PC-3 (cell line): Measurements from ENCODE around the gene SCN9A. TPM values are rescaled to one million over a fixed set of nuclear protein-coding genes. Genes with fewer than 3 reads are reported as not detected.

Source experiments
- ATAC-seq: fragments of 200-7000 bp; cut with Tn5 transposase; 2 replicates; pipeline ENCODE4 v1.9.1; 2020; ENCODE audit warnings: mild to moderate bottlenecking, moderate library complexity
- BruUV-seq: library from RNA; stranded (reverse); fragments of 400-500 nt; replicated peaks from 2 replicates; lab custom pipeline; 2021; lab: Mats Ljungman, UMichigan
- CTCF ChIA-PET: fragments of 300-600 bp; sonication (Branson Sonifier 250); formaldehyde crosslinking; loops from one replicate; lab custom pipeline; 2022; ENCODE audit warnings: antibody characterized with exemption; lab: Charles Lee
- POLR2A ChIA-PET: fragments of 300-600 bp; sonication (Branson Sonifier 250); formaldehyde crosslinking; loops from one replicate; lab custom pipeline; 2022; ENCODE audit warnings: antibody characterized with exemption; ENCODE audit not compliant: unreplicated experiment; lab: Charles Lee
- DNase-seq: peaks from one replicate; pipeline ENCODE4 v3.0.0-alpha.2; 2015
- H2AFZ ChIP-seq: fragments of 300-600 bp; sonication (generic); 2 replicates; pipeline ENCODE4 v1.6.0; 2016; ENCODE audit warnings: antibody characterized with exemption, low read length
- H3F3A ChIP-seq: fragments of 300-600 bp; sonication (generic); one replicate; pipeline ENCODE4 v1.6.0; 2017; ENCODE audit warnings: antibody characterized with exemption, low read length, control low read depth, mild to moderate bottlenecking; ENCODE audit not compliant: unreplicated experiment
- H3K27ac ChIP-seq: fragments of 300-600 bp; sonication (generic); 2 replicates; pipeline ENCODE4 v1.5.1; 2016; ENCODE audit warnings: mild to moderate bottlenecking, low read length
- H3K27me3 ChIP-seq: fragments of 300-600 bp; sonication (generic); 2 replicates; pipeline ENCODE4 v1.6.1; 2016; ENCODE audit warnings: low read length, mixed read lengths
- H3K36me3 ChIP-seq: fragments of 300-600 bp; sonication (generic); 2 replicates; pipeline ENCODE4 v1.6.1; 2016; ENCODE audit warnings: low read depth, mixed run types, low read length, mixed read lengths
- H3K4me1 ChIP-seq: fragments of 300-600 bp; sonication (generic); 2 replicates; pipeline ENCODE4 v1.5.1; 2016; ENCODE audit warnings: low read length; ENCODE audit not compliant: insufficient read depth
- H3K4me2 ChIP-seq: fragments of 300-600 bp; sonication (generic); 2 replicates; pipeline ENCODE4 v1.6.0; 2016; ENCODE audit warnings: low read length
- H3K4me3 ChIP-seq: fragments of 300-600 bp; sonication (generic); 2 replicates; pipeline ENCODE4 v1.5.1; 2016; ENCODE audit warnings: mild to moderate bottlenecking, low read length, mixed read lengths
- H3K79me2 ChIP-seq: fragments of 300-600 bp; sonication (generic); 2 replicates; pipeline ENCODE4 v1.6.1; 2017; ENCODE audit warnings: low read length, mixed read lengths
- H3K9ac ChIP-seq: fragments of 300-600 bp; sonication (generic); 2 replicates; pipeline ENCODE4 v1.6.0; 2016; ENCODE audit warnings: mild to moderate bottlenecking, low read length
- H3K9me2 ChIP-seq: fragments of 300-600 bp; sonication (generic); replicated peaks from 2 replicates; pipeline ENCODE4 v1.6.1; 2016; ENCODE audit warnings: mixed run types, low read length, mixed read lengths
- H3K9me3 ChIP-seq: fragments of 300-600 bp; sonication (generic); 2 replicates; pipeline ENCODE4 v1.6.1; 2016; ENCODE audit warnings: low read length, mixed read lengths
- H4K20me1 ChIP-seq: fragments of 300-600 bp; sonication (generic); 2 replicates; pipeline ENCODE4 v1.6.1; 2016; ENCODE audit warnings: low read length, mixed read lengths
- EZH2 ChIP-seq: fragments of 300-600 bp; sonication (generic); IDR thresholded peaks from one replicate; pipeline ENCODE4 v1.6.1; 2017; ENCODE audit warnings: antibody characterized with exemption, mild to moderate bottlenecking, low read length; ENCODE audit not compliant: unreplicated experiment
- EZH2phosphoT487 ChIP-seq: fragments of 300-600 bp; sonication (generic); IDR thresholded peaks from 2 replicates; pipeline ENCODE4 v1.6.1; 2018; ENCODE audit warnings: mild to moderate bottlenecking, antibody characterized with exemption, low read length, borderline replicate concordance
- intact Hi-C: fragments of 100-400 bp; cut with micrococcal nuclease; formaldehyde crosslinking; loops from 2 replicates; pipeline ENCODE4 v1.9.0; 2023
- total RNA-seq: library from RNA; depleted of rRNA; stranded (reverse); fragments of >200 nt; gene quantifications from 2 replicates; pipeline ENCODE4 v1.2.3, GENCODE V29; 2014
- TF ChIP-seq, protein P1 (sequence below): fragments of 300-600 bp; sonication (generic); conservative IDR thresholded peaks from 2 replicates; pipeline ENCODE4 v1.5.1; 2017; ENCODE audit warnings: antibody characterized with exemption, low read depth, mild to moderate bottlenecking, low read length

Gene SCN9A
- total RNA-seq, 1 experiment from 2014 or later, result 7.0 TPM

DNA sequence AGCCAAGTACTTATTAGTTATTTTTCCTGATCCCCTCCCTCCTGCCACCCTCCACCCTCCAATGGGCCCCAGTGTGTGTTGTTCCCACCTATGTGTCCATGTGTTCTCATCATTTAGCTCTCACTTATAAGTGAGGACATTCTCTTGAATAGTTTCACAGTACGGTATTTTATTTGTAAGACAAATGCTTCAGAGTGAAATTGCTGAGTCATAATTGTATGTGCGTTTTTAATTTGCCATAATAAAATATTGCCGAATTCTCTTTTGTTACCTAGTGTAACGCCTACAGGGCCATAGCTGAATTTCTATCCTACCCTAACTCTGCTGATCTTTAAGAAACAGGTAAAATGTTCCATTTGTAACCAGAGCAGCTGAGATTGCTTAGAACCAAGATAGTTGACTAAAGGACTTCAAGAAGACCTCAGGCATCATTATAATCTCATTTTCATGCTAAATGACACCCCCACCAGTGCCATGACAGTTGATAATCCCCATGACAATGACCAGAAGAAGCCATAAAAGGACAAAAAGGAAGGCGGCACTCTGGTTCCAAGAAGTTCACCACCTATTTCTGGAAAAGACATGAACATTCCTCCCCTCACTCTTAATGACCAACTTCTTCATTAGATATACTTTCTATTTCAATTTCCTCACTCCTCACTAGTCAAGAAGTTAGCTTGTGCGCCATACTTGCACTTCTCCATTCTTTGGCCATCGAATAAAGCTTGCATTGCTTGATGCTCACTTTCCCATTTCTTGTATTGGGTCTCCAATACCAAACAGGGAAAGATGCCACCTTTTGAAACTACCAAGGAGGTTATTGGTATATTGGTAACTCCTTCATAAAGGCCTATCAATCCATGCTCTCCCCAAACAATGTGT, 18.4 kb downstream of the SCN9A start:
- H3K27ac ChIP-seq, result no peak overlapping the region
- intact Hi-C loops, result no loop called here
- TF ChIP-seq EZH2phosphoT487 (no peak), EZH2 (no peak)
- TF ChIP-seq, protein P1, sequence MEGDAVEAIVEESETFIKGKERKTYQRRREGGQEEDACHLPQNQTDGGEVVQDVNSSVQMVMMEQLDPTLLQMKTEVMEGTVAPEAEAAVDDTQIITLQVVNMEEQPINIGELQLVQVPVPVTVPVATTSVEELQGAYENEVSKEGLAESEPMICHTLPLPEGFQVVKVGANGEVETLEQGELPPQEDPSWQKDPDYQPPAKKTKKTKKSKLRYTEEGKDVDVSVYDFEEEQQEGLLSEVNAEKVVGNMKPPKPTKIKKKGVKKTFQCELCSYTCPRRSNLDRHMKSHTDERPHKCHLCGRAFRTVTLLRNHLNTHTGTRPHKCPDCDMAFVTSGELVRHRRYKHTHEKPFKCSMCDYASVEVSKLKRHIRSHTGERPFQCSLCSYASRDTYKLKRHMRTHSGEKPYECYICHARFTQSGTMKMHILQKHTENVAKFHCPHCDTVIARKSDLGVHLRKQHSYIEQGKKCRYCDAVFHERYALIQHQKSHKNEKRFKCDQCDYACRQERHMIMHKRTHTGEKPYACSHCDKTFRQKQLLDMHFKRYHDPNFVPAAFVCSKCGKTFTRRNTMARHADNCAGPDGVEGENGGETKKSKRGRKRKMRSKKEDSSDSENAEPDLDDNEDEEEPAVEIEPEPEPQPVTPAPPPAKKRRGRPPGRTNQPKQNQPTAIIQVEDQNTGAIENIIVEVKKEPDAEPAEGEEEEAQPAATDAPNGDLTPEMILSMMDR, result no peak
- no peaks in the 10 kb centered on the region for H3K9me3 ChIP-seq
- ATAC-seq (no peak), DNase-seq (no peak)
- H3K4me1 ChIP-seq, result no peaks in the 10 kb centered on the region
- no peak overlapping the region for H3K4me3 ChIP-seq
- no peaks in the 10 kb centered on the region for H3K36me3 ChIP-seq
- no peaks in the 10 kb centered on the region for H3K79me2 ChIP-seq
- H3K4me2 ChIP-seq, result no peak overlapping the region
- H4K20me1 ChIP-seq, result no peaks in the 10 kb centered on the region
- H3F3A ChIP-seq, result no peaks in the 10 kb centered on the region
- H3K9ac ChIP-seq, result no peak overlapping the region
- ChIA-PET POLR2A (no interaction called here), CTCF (no interaction called here)
- 0 out of 2 replicates have a peak, but pooled peaks cover 4% of the 10 kb centered on the region for H3K9me2 ChIP-seq
- no peak overlapping the region for H2AFZ ChIP-seq
- BruUV-seq, result no TSS peak
- H3K27me3 ChIP-seq, result no peaks in the 10 kb centered on the region

DNA sequence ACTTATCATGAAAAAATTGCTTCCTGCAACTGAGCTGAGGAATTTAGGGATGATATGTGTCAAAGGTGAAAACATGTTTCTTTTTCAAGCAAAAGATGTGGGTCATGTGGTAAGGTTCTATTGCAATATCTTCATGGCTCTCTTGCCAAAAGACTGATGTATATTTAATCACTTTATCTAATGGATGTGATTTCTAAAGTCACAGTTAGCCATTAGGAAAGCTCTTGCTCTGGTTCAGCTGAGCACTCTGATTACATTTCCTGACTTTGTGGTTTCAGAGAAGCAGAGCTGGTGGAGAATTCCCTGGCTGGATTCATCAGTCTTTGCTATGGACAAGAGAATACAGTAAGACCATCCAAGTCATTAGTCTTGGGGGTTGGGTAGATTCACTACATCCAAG, 24.4 kb downstream of the SCN9A start:
- no TSS peak for BruUV-seq
- Histone ChIP-seq H3K9me3 (no peaks in the 10 kb centered on the region), H3K4me1 (peaks cover 11% of the 10 kb centered on the region), H4K20me1 (no peaks in the 10 kb centered on the region), H3K36me3 (no peaks in the 10 kb centered on the region), H3K79me2 (no peaks in the 10 kb centered on the region), H3K9me2 (no peaks in the 10 kb centered on the region), H3K9ac (no peak overlapping the region), H2AFZ (no peak overlapping the region), H3K4me2 (no peak overlapping the region), H3K4me3 (no peak overlapping the region), H3K27ac (no peak overlapping the region), H3K27me3 (no peaks in the 10 kb centered on the region), H3F3A (no peaks in the 10 kb centered on the region)
- DNase-seq (no peak), ATAC-seq (no peak)
- intact Hi-C loops, result no loop called here
- CTCF ChIA-PET, result interaction anchor here (1.2 kb wide), 1 partner anchor 10 kb away, joined by 4 read pairs; no protein-coding TSS in a partner anchor
- TF ChIP-seq EZH2 (no peak), EZH2phosphoT487 (no peak)
- TF ChIP-seq, protein P1, result no peak
- POLR2A ChIA-PET, result no interaction called here

DNA sequence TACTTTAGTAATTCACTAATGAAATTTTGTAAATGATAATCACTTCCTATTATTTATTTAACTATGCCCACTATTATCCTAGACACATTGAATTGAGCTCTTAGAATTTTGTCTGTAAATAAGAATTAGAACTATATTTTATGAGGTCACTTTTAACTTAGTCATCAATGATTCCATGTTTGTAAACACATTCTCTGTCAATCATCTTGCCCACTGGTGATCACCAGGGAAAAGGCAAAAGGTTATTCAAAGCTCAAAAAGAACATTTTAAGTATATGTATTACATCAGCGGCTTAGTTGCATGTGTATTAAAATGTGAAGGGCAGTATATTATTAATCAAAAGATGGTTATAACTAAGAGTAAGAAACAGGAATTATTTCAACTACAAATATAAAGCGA, 25.2 kb downstream of the SCN9A start:
- Histone ChIP-seq H3K36me3 (no peaks in the 10 kb centered on the region), H3K79me2 (no peaks in the 10 kb centered on the region), H3K27me3 (no peaks in the 10 kb centered on the region), H3K4me2 (no peak overlapping the region), H3K9ac (no peak overlapping the region), H3K4me1 (peaks cover 11% of the 10 kb centered on the region), H3K9me2 (no peaks in the 10 kb centered on the region), H3F3A (no peaks in the 10 kb centered on the region), H3K9me3 (no peaks in the 10 kb centered on the region), H3K4me3 (no peak overlapping the region), H4K20me1 (no peaks in the 10 kb centered on the region), H2AFZ (no peak overlapping the region), H3K27ac (no peak overlapping the region)
- TF ChIP-seq, protein P1, result no peak
- no peak for TF ChIP-seq EZH2phosphoT487
- CTCF ChIA-PET, result interaction anchor here (0.6 to 1.2 kb wide), 2 partner anchors 11 to 453 kb away, joined by 4 read pairs; no protein-coding TSS in a partner anchor
- POLR2A ChIA-PET, result no interaction called here
- intact Hi-C loops, result no loop called here
- ATAC-seq (peak; percentile 15; the same call in 1 of the 2 replicates), DNase-seq (peak; percentile 40)
- BruUV-seq, result no TSS peak
